AG04450 (cell line): Measurements from ENCODE around the gene LRRC2. TPM values are rescaled to one million over a fixed set of nuclear protein-coding genes. Genes with fewer than 3 reads are reported as not detected.

Experiments
- CTCF ChIA-PET: fragments of 300-600, 350-600 bp; formaldehyde crosslinking; extraction: SDS; loops from one replicate; lab custom pipeline; 2022; ENCODE audit warnings: antibody characterized with exemption, inconsistent platforms; lab: Charles Lee
- POLR2A ChIA-PET: fragments of 350-600 bp; formaldehyde crosslinking; extraction: SDS; loops from one replicate; lab custom pipeline; 2021; ENCODE audit warnings: antibody characterized with exemption, inconsistent platforms; lab: Yijun Ruan, JAX
- DNase-seq: peaks from one replicate; pipeline ENCODE4 v3.0.0-alpha.2; 2011; ENCODE audit warnings: low read depth, low spot score
- H3K27ac ChIP-seq: one replicate; pipeline ENCODE4 v1.5.1; 2012; ENCODE audit warnings: low read depth, low read length, control low read depth
- H3K27me3 ChIP-seq: one replicate; pipeline ENCODE4 v1.6.0; 2012; ENCODE audit warnings: low read length; ENCODE audit not compliant: control insufficient read depth, insufficient read depth
- H3K4me3 ChIP-seq: 2 replicates; pipeline ENCODE4 v1.5.1; 2011; ENCODE audit warnings: mild to moderate bottlenecking, low read depth, low read length, control low read depth
- H3K9me3 ChIP-seq: 2 replicates; pipeline ENCODE4 v1.5.1; 2012; ENCODE audit warnings: low read length; ENCODE audit not compliant: control insufficient read depth, insufficient read depth
- polyA plus RNA-seq: library from polyadenylated mRNA; depleted of rRNA; stranded (reverse); fragments of >200 nt; gene quantifications from 2 replicates; pipeline ENCODE4 v1.2.3, GENCODE V29; 2011
- TF ChIP-seq, protein P1 (sequence below): IDR thresholded peaks from 2 replicates; pipeline ENCODE4 v1.5.1; 2011; ENCODE audit warnings: low read depth, low read length, control low read depth, inconsistent platforms

The LRRC2 gene
- polyA plus RNA-seq, 1 experiment, result 4.2 TPM

DNA sequence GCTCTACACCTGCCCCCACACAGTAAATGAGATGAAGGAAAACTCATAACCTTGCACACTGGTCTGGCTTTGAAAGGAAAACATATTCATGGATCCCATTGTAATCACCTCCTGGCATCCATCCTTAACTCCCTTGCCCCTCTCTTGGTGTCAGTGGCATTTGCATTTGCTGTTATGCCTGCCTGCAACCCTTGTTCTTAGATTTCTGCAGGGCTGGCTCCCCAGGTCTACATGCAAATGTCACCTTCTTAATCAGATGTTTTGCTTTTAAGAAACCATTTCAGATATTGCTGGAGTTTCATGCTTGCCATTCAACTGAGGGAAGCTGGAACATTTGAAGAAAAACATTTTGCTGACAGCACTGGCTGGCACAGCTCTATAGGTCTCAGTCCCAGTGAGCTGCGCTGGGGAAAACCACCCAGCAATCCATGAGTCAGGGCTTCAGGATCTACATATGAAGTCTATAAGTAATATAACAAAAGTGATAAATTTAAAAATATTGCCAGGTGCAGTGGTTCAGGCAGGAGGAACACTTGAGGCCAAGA lies 19.1 kb downstream of the LRRC2 start:
- Histone ChIP-seq H3K9me3 (no peaks in the 10 kb centered on the region), H3K4me3 (no peak overlapping the region), H3K27me3 (peaks cover 2% of the 10 kb centered on the region), H3K27ac (no peak overlapping the region)
- CTCF ChIA-PET, result no interaction called here
- TF ChIP-seq, protein P1, sequence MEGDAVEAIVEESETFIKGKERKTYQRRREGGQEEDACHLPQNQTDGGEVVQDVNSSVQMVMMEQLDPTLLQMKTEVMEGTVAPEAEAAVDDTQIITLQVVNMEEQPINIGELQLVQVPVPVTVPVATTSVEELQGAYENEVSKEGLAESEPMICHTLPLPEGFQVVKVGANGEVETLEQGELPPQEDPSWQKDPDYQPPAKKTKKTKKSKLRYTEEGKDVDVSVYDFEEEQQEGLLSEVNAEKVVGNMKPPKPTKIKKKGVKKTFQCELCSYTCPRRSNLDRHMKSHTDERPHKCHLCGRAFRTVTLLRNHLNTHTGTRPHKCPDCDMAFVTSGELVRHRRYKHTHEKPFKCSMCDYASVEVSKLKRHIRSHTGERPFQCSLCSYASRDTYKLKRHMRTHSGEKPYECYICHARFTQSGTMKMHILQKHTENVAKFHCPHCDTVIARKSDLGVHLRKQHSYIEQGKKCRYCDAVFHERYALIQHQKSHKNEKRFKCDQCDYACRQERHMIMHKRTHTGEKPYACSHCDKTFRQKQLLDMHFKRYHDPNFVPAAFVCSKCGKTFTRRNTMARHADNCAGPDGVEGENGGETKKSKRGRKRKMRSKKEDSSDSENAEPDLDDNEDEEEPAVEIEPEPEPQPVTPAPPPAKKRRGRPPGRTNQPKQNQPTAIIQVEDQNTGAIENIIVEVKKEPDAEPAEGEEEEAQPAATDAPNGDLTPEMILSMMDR, result no peak
- DNase-seq, result no peak
- POLR2A ChIA-PET, result no interaction called here

DNA sequence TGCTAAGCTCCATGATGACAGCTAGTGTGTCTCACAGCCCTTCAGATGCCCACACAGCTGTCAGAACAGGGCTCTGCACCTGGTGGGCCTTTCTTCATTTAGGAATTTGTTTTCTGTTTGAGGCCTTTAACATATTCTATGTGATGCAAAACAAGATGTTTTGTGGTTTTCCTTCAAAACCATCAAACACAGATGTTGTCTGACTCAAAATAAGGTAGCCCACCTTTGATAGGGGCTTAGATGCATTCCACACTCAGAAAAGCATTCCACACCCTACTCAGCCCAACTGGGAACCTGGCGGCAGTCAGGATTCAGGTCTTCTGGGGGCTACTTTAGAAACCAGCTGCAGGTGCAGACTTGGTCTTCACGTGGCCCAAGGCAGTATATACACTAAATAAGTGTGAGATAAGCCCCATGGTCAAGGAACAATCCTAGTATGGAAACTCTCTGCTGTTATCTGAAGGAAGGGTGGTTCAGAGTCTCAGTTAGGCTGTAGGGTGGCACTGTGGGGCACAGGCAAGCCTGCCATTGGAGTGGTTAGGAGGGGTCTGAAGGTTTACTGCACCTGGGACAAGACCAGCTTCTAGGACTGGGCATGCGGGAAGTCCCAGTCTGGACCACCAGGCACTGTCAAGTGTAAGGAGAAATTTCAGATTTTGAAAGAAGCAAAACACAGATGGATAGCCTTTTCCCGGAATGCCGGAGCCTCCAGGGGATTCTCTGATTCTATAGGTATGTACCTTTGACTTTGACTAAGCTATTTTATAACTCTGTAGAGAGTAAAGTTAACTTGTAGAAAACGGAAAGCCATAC lies 20.1 kb downstream of the LRRC2 start:
- Histone ChIP-seq H3K27ac (no peak overlapping the region), H3K4me3 (no peak overlapping the region), H3K27me3 (peaks cover 2% of the 10 kb centered on the region), H3K9me3 (no peaks in the 10 kb centered on the region)
- no peak for DNase-seq
- TF ChIP-seq, protein P1, result no peak
- ChIA-PET POLR2A (no interaction called here), CTCF (interaction anchor here (0.5 kb wide), 1 partner anchor 300 kb away, joined by 5 read pairs; no protein-coding TSS in a partner anchor)

DNA sequence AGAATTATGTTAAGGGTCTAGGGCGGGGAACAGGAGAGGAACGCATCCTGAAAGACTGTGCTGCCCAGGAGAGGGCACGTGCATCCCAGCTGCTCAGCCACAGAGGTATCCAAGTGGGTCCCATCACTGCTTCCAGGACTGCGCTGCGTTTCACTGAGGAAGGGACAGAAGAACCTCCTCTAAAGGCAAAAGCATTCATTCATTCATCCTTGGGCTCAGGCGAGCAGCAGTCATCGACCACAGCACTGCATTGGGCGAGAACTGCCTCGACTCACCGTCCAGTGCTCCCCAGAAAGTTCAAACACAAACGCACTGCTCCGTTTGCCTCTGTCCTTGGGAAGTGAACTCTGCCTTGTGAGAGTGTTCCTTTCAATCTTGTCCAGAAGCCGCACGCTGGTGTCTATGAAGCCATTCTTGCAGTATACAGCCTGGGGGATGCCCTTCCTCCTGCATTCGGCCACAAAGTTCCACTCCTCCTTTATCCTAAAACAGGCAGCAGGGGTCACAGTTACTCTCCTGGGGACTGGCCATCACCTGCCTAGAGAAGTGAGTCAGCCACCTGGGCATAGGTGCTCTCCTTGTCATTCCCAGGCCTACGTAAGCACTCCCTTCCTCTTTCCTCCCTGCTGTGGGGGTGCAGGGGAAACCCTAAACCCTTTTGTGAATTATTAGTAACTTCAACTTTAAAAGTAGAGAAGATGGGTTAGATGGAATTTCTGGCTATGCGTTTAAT lies 21.2 kb downstream of the LRRC2 start:
- Histone ChIP-seq H3K4me3 (no peak overlapping the region), H3K27me3 (peaks cover 2% of the 10 kb centered on the region), H3K27ac (no peak overlapping the region), H3K9me3 (no peaks in the 10 kb centered on the region)
- no peak for DNase-seq
- ChIA-PET POLR2A (no interaction called here), CTCF (no interaction called here)
- TF ChIP-seq, protein P1, result no peak

DNA sequence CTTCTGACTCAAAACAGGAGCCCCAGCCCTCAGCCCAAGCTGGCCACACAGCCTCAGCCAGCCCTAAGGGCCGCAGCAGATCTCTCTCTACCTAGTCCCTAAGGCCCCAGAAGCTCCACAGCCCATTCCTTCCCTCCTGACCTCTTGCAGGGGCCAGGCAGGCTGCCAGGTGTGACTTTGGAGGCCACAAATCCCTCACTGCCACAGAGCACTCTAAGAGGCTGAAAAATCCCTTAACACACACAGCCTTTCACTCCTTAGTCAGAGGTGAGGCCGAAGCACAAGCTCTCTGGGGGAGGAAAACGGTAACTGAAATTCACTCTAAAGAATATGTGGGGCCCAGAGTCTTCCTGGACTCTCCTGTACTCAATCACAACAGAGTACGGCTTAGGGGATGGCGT lies 23.3 kb downstream of the LRRC2 start:
- no peak overlapping the region for H3K27ac ChIP-seq
- CTCF ChIA-PET, result no interaction called here
- no peak overlapping the region for H3K4me3 ChIP-seq
- POLR2A ChIA-PET, result no interaction called here
- no peaks in the 10 kb centered on the region for H3K9me3 ChIP-seq
- DNase-seq, result no peak
- H3K27me3 ChIP-seq, result peaks cover 2% of the 10 kb centered on the region
- TF ChIP-seq, protein P1, result no peak

DNA sequence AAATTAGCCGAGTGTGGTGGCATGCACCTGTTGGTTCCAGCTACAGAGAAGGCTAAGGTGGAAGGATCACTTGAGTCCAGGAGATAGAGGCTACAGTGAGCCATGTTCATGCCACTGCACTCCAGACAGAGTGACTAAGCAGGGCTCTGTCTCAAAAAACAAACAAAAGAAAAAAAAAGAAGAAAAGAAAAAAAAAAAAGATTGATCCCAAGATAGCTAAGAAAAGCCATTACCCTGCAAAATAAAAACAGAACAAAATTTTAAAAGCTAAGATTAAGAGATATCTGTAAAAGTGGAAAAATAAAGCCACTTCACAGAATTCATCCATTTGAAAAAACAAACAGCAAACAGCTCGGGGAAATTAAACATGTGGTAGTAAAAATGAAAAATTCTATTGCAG lies 23.8 kb downstream of the LRRC2 start:
- Histone ChIP-seq H3K4me3 (no peak overlapping the region), H3K27ac (no peak overlapping the region), H3K27me3 (peaks cover 2% of the 10 kb centered on the region), H3K9me3 (no peaks in the 10 kb centered on the region)
- no peak for DNase-seq
- TF ChIP-seq, protein P1, result no peak
- POLR2A ChIA-PET, result interaction anchor here (0.6 kb wide), 1 partner anchor 12 kb away, joined by 3 read pairs; no protein-coding TSS in a partner anchor
- CTCF ChIA-PET, result interaction anchor here (1.1 kb wide), 1 partner anchor 53 kb away, joined by 5 read pairs; no protein-coding TSS in a partner anchor
